Measurements from ENCODE around the gene DNAJC13. TPM values are rescaled to one million over a fixed set of nuclear protein-coding genes. Genes with fewer than 3 reads are reported as not detected.

DNAJC13 gene
- total and polyA plus RNA-seq, 2 experiments from 2014 or later = 14.3 to 34.6 TPM

GRCh38 chr3:132535575-132536441 lies 118.5 kb downstream of the DNAJC13 start:
- TF ChIP-seq CTCF (IDR thresholded peaks at IDR 0.05; ENCODE audit: low read depth, low read length) = peak; percentile 55
- H3K27ac ChIP-seq = peak overlapping the region; percentile 25
- DNase-seq (ENCODE audit: low read depth in 1 of 2, low spot score in 1 of 2) = peak; percentile 73 to 91
- H3K36me3 ChIP-seq = peaks cover 51% of the 10 kb centered on the region
- no peak overlapping the region for H3K4me3 ChIP-seq
- H3K27me3 ChIP-seq = no peaks in the 10 kb centered on the region
- no peaks in the 10 kb centered on the region for H3K9me3 ChIP-seq (ENCODE audit: low read depth)
- H3K4me1 ChIP-seq (ENCODE audit: low read depth) = no peaks in the 10 kb centered on the region

GRCh38 chr3:132536442-132537153 lies 119.3 kb downstream of the DNAJC13 start:
- no peak overlapping the region for H3K4me3 ChIP-seq
- DNase-seq (ENCODE audit: low read depth in 1 of 2, low spot score in 1 of 2) = no peak
- H3K27ac ChIP-seq = no peak overlapping the region
- H3K27me3 ChIP-seq = no peaks in the 10 kb centered on the region
- no peaks in the 10 kb centered on the region for H3K9me3 ChIP-seq (ENCODE audit: low read depth)
- TF ChIP-seq CTCF (IDR thresholded peaks at IDR 0.05; ENCODE audit: low read depth, low read length) = no peak
- peaks cover 45% of the 10 kb centered on the region for H3K36me3 ChIP-seq
- no peaks in the 10 kb centered on the region for H3K4me1 ChIP-seq (ENCODE audit: low read depth)

- Histone ChIP-seq H3K9me3 (ENCODE audit: low read depth) (no peaks in the 10 kb centered on the region), H3K27me3 (no peaks in the 10 kb centered on the region), H3K36me3 (peaks cover 45% of the 10 kb centered on the region), H3K4me3 (no peak overlapping the region), H3K4me1 (ENCODE audit: low read depth) (no peaks in the 10 kb centered on the region), H3K27ac (no peak overlapping the region)
- no peak for DNase-seq (ENCODE audit: low read depth in 1 of 2, low spot score in 1 of 2)
- peak; percentile 7 for TF ChIP-seq CTCF (IDR thresholded peaks at IDR 0.05; ENCODE audit: low read depth, low read length)
Measured at GRCh38 chr3:132537297-132537696, 120.0 kb downstream of the DNAJC13 start.

GRCh38 chr3:132538072-132538471 lies 120.8 kb downstream of the DNAJC13 start:
- no peak for DNase-seq (ENCODE audit: low read depth in 1 of 2, low spot score in 1 of 2)
- no peak for TF ChIP-seq CTCF (IDR thresholded peaks at IDR 0.05; ENCODE audit: low read depth, low read length)
- Histone ChIP-seq H3K27ac (no peak overlapping the region), H3K27me3 (no peaks in the 10 kb centered on the region), H3K4me1 (ENCODE audit: low read depth) (no peaks in the 10 kb centered on the region), H3K9me3 (ENCODE audit: low read depth) (no peaks in the 10 kb centered on the region), H3K4me3 (no peak overlapping the region), H3K36me3 (peaks cover 45% of the 10 kb centered on the region)

GRCh38 chr3:132539681-132540080 lies 122.4 kb downstream of the DNAJC13 start:
- no peak overlapping the region for H3K27ac ChIP-seq
- H3K4me3 ChIP-seq = no peak overlapping the region
- H3K27me3 ChIP-seq = no peaks in the 10 kb centered on the region
- peaks cover 41% of the 10 kb centered on the region for H3K36me3 ChIP-seq
- TF ChIP-seq CTCF (IDR thresholded peaks at IDR 0.05; ENCODE audit: low read depth, low read length) = no peak
- DNase-seq (ENCODE audit: low read depth in 1 of 2, low spot score in 1 of 2) = no peak
- no peaks in the 10 kb centered on the region for H3K4me1 ChIP-seq (ENCODE audit: low read depth)
- H3K9me3 ChIP-seq (ENCODE audit: low read depth) = no peaks in the 10 kb centered on the region
